Fibroblast of lung (primary cell): ENCODE results near the gene MITF. TPM values are rescaled to one million over a fixed set of nuclear protein-coding genes. Genes with fewer than 3 reads are reported as not detected.

Experiments
- DNase-seq, 2 donors: peaks; one replicate each; pipeline versions ENCODE4 v3.0.0 to v3.0.0-alpha.2; 2010; ENCODE audit warnings: low read depth in 2 of 2
- H2AFZ ChIP-seq: 2 replicates; pipeline ENCODE4 v1.5.1; 2012; ENCODE audit warnings: low read length, control low read depth, inconsistent platforms
- H3K27ac ChIP-seq: 2 replicates; pipeline ENCODE4 v1.5.1; 2011; ENCODE audit warnings: low read length, control low read depth; ENCODE audit not compliant: insufficient read depth
- H3K27me3 ChIP-seq: 2 replicates; pipeline ENCODE4 v1.5.1; 2011; ENCODE audit warnings: mild to moderate bottlenecking, low read length; ENCODE audit not compliant: control insufficient read depth, insufficient read depth
- H3K36me3 ChIP-seq: 2 replicates; pipeline ENCODE4 v1.5.1; 2011; ENCODE audit warnings: low read length; ENCODE audit not compliant: control insufficient read depth, insufficient read depth
- H3K4me1 ChIP-seq: 2 replicates; pipeline ENCODE4 v1.5.1; 2011; ENCODE audit warnings: low read length; ENCODE audit not compliant: control insufficient read depth, insufficient read depth; ENCODE audit errors: extremely low read depth
- H3K4me2 ChIP-seq: 2 replicates; pipeline ENCODE4 v1.5.1; 2011; ENCODE audit warnings: low read length, control low read depth; ENCODE audit not compliant: insufficient read depth; ENCODE audit errors: extremely low read depth
- H3K4me3 ChIP-seq, 4 experiments: fragments of 200-600 bp in 1 of 4; sonication (generic) in 1 of 4; replicated peaks in 1 of 4; 2 replicates each; pipeline ENCODE4 v1.5.1; 2011 to 2016; ENCODE audit warnings: low read length in 4 of 4, low read depth in 3 of 4, mild to moderate bottlenecking in 3 of 4, control low read depth in 2 of 4, inconsistent platforms in 1 of 4, mixed read lengths in 1 of 4; ENCODE audit not compliant: insufficient read depth in 1 of 4; ENCODE audit errors: control extremely low read depth in 1 of 4
- H3K79me2 ChIP-seq: 2 replicates; pipeline ENCODE4 v1.5.1; 2012; ENCODE audit warnings: mild to moderate bottlenecking, low read length, inconsistent platforms; ENCODE audit not compliant: control insufficient read depth, insufficient read depth
- H3K9ac ChIP-seq: 2 replicates; pipeline ENCODE4 v1.5.1; 2011; ENCODE audit warnings: mild to moderate bottlenecking, low read length, control low read depth; ENCODE audit not compliant: insufficient read depth
- H3K9me3 ChIP-seq: 2 replicates; pipeline ENCODE4 v1.5.1; 2012; ENCODE audit warnings: low read depth, low read length; ENCODE audit not compliant: control insufficient read depth, insufficient read depth
- H4K20me1 ChIP-seq: 2 replicates; pipeline ENCODE4 v1.5.1; 2011; ENCODE audit warnings: low read length; ENCODE audit not compliant: control insufficient read depth, insufficient read depth; ENCODE audit errors: extremely low read depth
- EZH2 ChIP-seq: IDR thresholded peaks from 2 replicates; pipeline ENCODE4 v1.5.1; 2012; ENCODE audit warnings: low read length, control low read depth, mild to moderate bottlenecking; ENCODE audit errors: missing control alignments
- polyA minus RNA-seq: library from RNA; depleted of rRNA, polyadenylated mRNA; stranded (reverse); fragments of >200 nt; gene quantifications from 2 replicates; pipeline ENCODE4 v1.2.3, GENCODE V29; 2011; ENCODE audit warnings: low replicate concordance
- polyA plus RNA-seq, 2 donors: library from polyadenylated mRNA; depleted of rRNA in 1 of 2; stranded (reverse) in 1 of 2; unstranded in 1 of 2; fragments of >200 nt; gene quantifications; 2 replicates each; pipeline ENCODE4 v1.2.1, GENCODE V29; 2011 to 2012; ENCODE audit warnings: missing spikeins in 1 of 2
- total RNA-seq: library from RNA; depleted of rRNA; stranded (reverse); fragments of >200 nt; gene quantifications from 2 replicates; pipeline ENCODE4 v1.2.1, GENCODE V29; 2014
- TF ChIP-seq, protein P1 (sequence below), 2 donors: IDR thresholded peaks in 1 of 2; conservative IDR thresholded peaks in 1 of 2; 1 replicate in 1 of 2; 2 replicates in 1 of 2; pipeline ENCODE4 v1.5.1; 2011 to 2012; ENCODE audit warnings: low read length in 2 of 2, control low read depth in 1 of 2, inconsistent platforms in 1 of 2, low read depth in 1 of 2, mild to moderate bottlenecking in 1 of 2

The MITF gene, protein sequence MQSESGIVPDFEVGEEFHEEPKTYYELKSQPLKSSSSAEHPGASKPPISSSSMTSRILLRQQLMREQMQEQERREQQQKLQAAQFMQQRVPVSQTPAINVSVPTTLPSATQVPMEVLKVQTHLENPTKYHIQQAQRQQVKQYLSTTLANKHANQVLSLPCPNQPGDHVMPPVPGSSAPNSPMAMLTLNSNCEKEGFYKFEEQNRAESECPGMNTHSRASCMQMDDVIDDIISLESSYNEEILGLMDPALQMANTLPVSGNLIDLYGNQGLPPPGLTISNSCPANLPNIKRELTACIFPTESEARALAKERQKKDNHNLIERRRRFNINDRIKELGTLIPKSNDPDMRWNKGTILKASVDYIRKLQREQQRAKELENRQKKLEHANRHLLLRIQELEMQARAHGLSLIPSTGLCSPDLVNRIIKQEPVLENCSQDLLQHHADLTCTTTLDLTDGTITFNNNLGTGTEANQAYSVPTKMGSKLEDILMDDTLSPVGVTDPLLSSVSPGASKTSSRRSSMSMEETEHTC
- total RNA-seq (22.3 and 34.3 TPM in 2 replicates), polyA plus RNA-seq (21.0 and 31.6 TPM in 2 replicates), polyA minus RNA-seq (38.9 and 47.8 TPM in 2 replicates)
- 11.1 and 17.8 TPM in 2 replicates for polyA plus RNA-seq (2012)

DNA sequence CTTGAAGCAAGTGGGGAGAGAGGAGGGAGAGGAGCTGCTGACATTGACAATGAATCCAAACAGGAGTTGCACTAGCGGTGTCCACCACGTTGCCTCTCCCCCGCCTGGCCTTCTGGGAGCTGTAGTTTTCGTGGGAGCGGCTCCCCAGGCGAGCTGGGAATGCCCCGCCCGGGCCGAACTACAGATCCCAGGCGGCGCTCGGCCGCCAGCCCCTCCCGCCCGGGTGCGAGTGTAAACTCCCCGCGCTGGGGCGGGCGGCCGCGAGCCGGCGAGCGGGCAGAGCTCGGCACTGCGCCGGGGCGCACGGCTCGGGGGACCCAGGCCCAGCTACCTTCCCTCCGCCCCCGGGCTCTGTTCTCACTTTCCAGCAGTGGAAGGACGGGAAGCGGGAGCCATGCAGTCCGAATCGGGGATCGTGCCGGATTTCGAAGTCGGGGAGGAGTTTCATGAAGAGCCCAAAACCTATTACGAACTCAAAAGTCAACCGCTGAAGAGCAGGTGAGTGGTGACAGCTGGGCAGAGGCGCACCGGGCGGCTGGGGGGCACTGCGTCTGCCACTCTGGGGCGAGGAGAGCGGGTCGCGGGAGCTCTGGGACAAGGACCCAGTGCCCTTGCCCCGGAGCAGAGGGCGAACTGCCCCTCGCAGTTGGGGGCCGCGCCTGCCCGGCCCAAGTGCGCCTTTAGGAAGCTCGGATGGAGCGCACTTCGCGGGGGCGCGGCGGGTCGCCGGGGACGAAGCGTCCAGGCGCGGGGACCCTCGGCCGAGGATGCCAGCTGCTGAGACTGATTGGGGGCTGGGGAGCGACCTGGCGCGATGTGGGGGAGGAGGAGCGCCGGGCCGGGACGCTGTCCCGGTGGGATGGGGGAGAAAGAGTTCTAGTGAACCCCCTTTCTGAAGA lies at the start of gene MITF:
MITF (plus strand) TSS at position 261 of the 899 bp plus-strand sequence; CDS start at position 395, 134 bp downstream.
- Histone ChIP-seq H3K79me2 (peaks cover 5% of the 10 kb centered on the region), H4K20me1 (no peaks in the 10 kb centered on the region), H3K27me3 (no peaks in the 10 kb centered on the region), H3K4me3 (peak within 1 kb of the TSS; percentile 73 to 92 (median 82)), H3K9me3 (no peaks in the 10 kb centered on the region), H3K9ac (peak within 1 kb of the TSS; percentile 57), H2AFZ (peak within 1 kb of the TSS; percentile 73), H3K4me1 (peaks cover 4% of the 10 kb centered on the region), H3K27ac (no peak within 1 kb of the TSS), H3K4me2 (peak within 1 kb of the TSS; percentile 77), H3K36me3 (no peaks in the 10 kb centered on the region)
- peak; percentile 87 to 88 for DNase-seq
- TF ChIP-seq EZH2 = no peak
- TF ChIP-seq, protein P1, sequence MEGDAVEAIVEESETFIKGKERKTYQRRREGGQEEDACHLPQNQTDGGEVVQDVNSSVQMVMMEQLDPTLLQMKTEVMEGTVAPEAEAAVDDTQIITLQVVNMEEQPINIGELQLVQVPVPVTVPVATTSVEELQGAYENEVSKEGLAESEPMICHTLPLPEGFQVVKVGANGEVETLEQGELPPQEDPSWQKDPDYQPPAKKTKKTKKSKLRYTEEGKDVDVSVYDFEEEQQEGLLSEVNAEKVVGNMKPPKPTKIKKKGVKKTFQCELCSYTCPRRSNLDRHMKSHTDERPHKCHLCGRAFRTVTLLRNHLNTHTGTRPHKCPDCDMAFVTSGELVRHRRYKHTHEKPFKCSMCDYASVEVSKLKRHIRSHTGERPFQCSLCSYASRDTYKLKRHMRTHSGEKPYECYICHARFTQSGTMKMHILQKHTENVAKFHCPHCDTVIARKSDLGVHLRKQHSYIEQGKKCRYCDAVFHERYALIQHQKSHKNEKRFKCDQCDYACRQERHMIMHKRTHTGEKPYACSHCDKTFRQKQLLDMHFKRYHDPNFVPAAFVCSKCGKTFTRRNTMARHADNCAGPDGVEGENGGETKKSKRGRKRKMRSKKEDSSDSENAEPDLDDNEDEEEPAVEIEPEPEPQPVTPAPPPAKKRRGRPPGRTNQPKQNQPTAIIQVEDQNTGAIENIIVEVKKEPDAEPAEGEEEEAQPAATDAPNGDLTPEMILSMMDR (conservative IDR thresholded peaks at IDR 0.05 in 1 of 2, IDR thresholded peaks at IDR 0.05 in 1 of 2; ENCODE audit: low read depth in 1 of 2, low read length in 2 of 2) = no peak

DNA sequence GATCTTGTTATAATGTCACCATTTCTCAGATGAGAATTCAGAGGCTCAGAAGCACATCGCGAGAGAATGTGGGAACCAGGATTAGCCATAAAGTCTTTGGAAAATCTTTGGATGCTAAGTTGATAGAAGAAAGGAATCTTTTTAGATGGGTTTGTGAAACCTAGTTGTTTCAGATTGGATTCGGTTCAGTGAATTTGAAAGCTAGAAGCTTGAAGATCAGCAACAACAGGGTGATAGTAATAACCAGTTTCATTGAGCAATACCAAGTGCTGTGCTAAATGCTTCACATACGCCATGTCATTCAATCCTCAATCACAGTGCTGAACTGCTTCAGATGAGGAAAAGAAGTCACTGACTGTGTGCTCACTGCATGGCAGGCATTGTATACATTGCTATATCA lies 47.4 kb upstream of the MITF start:
- H2AFZ ChIP-seq = no peak overlapping the region
- peak in 1 of 2 donors; percentile 15 for DNase-seq
- no peak overlapping the region for H3K4me2 ChIP-seq
- H3K27me3 ChIP-seq = no peaks in the 10 kb centered on the region
- H3K27ac ChIP-seq = no peak overlapping the region
- no peaks in the 10 kb centered on the region for H3K36me3 ChIP-seq
- H3K9ac ChIP-seq = no peak overlapping the region
- no peaks in the 10 kb centered on the region for H3K9me3 ChIP-seq
- H3K79me2 ChIP-seq = no peaks in the 10 kb centered on the region
- TF ChIP-seq, protein P1 (conservative IDR thresholded peaks at IDR 0.05 in 1 of 2, IDR thresholded peaks at IDR 0.05 in 1 of 2; ENCODE audit: low read depth in 1 of 2, low read length in 2 of 2) = no peak
- no peak for TF ChIP-seq EZH2
- H4K20me1 ChIP-seq = no peaks in the 10 kb centered on the region
- H3K4me3 ChIP-seq = no peak overlapping the region
- no peaks in the 10 kb centered on the region for H3K4me1 ChIP-seq

DNA sequence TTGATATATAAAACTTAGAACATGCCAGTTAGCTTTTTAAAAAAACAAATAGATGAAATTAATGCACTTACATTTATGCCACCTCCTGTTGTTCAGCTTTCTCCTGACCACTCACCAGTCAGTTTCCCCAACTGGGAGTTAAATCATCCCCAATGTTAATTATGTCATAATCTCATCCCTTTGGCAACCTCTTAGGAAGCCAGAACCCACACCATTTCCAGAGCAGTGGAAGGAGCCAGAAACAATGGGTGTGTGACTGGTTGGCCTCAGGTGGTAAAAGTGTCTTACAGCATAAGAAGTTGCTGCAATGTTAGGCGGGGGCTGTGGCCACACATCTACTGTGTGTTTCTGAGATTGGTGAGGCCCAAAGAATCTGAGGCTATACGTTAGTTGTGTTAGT lies 46.5 kb upstream of the MITF start:
- Histone ChIP-seq H3K79me2 (no peaks in the 10 kb centered on the region), H3K4me2 (no peak overlapping the region), H2AFZ (no peak overlapping the region), H3K27ac (no peak overlapping the region), H3K36me3 (no peaks in the 10 kb centered on the region), H3K9ac (no peak overlapping the region), H3K4me1 (no peaks in the 10 kb centered on the region), H4K20me1 (no peaks in the 10 kb centered on the region), H3K4me3 (no peak overlapping the region), H3K27me3 (no peaks in the 10 kb centered on the region), H3K9me3 (no peaks in the 10 kb centered on the region)
- TF ChIP-seq, protein P1 (conservative IDR thresholded peaks at IDR 0.05 in 1 of 2, IDR thresholded peaks at IDR 0.05 in 1 of 2; ENCODE audit: low read depth in 1 of 2, low read length in 2 of 2) = no peak
- DNase-seq = no peak
